HL-60 (cell line): ENCODE results near the gene CNRIP1.

ENCODE experiments used
- GABPA ChIP-seq: IDR thresholded peaks from 2 replicates; pipeline ENCODE4 v1.6.1; 2012; ENCODE audit warnings: low read depth
- POLR2AphosphoS5 ChIP-seq: IDR thresholded peaks from 2 replicates; pipeline ENCODE4 v1.6.1; 2012; ENCODE audit warnings: low read depth
- TF ChIP-seq, protein P1 (sequence below): IDR thresholded peaks from one replicate; pipeline ENCODE4 v1.5.1; 2011; ENCODE audit warnings: low read length, control low read depth, inconsistent platforms; ENCODE audit not compliant: insufficient read depth
- TF ChIP-seq, protein P2 (sequence below): IDR thresholded peaks from 2 replicates; pipeline ENCODE4 v1.6.1; 2012; ENCODE audit warnings: low read depth; ENCODE audit not compliant: insufficient replicate concordance

DNA sequence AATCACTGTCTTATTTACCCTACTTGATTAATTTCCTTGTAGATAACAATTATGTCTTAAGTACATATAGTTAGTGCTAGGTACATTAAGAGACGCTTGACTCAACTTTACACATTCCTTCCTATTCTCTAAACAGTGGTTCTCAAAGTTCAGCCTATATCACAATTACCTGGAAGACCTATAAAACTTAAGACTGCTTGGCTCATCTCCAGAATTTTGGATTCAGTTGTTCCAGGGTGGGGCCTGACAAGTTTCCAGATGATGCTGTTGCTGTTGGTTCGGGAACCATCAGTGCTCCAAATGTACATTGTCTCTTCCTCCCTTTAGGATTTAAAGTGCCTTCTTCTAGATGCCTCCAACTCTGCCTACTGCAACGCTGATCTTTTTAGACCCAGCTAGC lies 71.4 kb downstream of the CNRIP1 start:
- TF ChIP-seq, protein P1, sequence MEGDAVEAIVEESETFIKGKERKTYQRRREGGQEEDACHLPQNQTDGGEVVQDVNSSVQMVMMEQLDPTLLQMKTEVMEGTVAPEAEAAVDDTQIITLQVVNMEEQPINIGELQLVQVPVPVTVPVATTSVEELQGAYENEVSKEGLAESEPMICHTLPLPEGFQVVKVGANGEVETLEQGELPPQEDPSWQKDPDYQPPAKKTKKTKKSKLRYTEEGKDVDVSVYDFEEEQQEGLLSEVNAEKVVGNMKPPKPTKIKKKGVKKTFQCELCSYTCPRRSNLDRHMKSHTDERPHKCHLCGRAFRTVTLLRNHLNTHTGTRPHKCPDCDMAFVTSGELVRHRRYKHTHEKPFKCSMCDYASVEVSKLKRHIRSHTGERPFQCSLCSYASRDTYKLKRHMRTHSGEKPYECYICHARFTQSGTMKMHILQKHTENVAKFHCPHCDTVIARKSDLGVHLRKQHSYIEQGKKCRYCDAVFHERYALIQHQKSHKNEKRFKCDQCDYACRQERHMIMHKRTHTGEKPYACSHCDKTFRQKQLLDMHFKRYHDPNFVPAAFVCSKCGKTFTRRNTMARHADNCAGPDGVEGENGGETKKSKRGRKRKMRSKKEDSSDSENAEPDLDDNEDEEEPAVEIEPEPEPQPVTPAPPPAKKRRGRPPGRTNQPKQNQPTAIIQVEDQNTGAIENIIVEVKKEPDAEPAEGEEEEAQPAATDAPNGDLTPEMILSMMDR = no peak
- TF ChIP-seq, protein P2, sequence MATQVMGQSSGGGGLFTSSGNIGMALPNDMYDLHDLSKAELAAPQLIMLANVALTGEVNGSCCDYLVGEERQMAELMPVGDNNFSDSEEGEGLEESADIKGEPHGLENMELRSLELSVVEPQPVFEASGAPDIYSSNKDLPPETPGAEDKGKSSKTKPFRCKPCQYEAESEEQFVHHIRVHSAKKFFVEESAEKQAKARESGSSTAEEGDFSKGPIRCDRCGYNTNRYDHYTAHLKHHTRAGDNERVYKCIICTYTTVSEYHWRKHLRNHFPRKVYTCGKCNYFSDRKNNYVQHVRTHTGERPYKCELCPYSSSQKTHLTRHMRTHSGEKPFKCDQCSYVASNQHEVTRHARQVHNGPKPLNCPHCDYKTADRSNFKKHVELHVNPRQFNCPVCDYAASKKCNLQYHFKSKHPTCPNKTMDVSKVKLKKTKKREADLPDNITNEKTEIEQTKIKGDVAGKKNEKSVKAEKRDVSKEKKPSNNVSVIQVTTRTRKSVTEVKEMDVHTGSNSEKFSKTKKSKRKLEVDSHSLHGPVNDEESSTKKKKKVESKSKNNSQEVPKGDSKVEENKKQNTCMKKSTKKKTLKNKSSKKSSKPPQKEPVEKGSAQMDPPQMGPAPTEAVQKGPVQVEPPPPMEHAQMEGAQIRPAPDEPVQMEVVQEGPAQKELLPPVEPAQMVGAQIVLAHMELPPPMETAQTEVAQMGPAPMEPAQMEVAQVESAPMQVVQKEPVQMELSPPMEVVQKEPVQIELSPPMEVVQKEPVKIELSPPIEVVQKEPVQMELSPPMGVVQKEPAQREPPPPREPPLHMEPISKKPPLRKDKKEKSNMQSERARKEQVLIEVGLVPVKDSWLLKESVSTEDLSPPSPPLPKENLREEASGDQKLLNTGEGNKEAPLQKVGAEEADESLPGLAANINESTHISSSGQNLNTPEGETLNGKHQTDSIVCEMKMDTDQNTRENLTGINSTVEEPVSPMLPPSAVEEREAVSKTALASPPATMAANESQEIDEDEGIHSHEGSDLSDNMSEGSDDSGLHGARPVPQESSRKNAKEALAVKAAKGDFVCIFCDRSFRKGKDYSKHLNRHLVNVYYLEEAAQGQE = no peak
- TF ChIP-seq POLR2AphosphoS5 (no peak), GABPA (no peak)
